Pancreas (tissue), 10 donors: ENCODE measurements around the gene SMIM28. TPM values are rescaled to one million over a fixed set of nuclear protein-coding genes. Genes with fewer than 3 reads are reported as not detected.

Source experiments
- ATAC-seq, 4 donors: fragments of 200-7000 bp; cut with Tn5 transposase; one replicate each; pipeline versions ENCODE4 v1.8.0 to v1.9.1; 2020; ENCODE audit warnings: mild to moderate bottlenecking in 4 of 4, moderate library complexity in 4 of 4
- DNase-seq, 6 donors: peaks; one replicate each; pipeline ENCODE4 v3.0.0-alpha.2; 2020
- FAIRE-seq: peaks from 2 replicates; lab custom pipeline; 2012; peaks lifted over from hg19 to GRCh38; lab: Jason Lieb, UNC
- H3K27ac ChIP-seq, 4 donors: fragments of 200-600 bp; sonication (generic); 1 replicate in 3 of 4; 2 replicates in 1 of 4; pipeline versions ENCODE4 v1.5.0 to v1.8.0; 2020
- H3K27me3 ChIP-seq, 4 donors: fragments of 200-600 bp; one replicate each; pipeline ENCODE4 v1.8.0; 2021
- H3K36me3 ChIP-seq, 3 donors: fragments of 200-600 bp; sonication (generic) in 1 of 3; one replicate each; pipeline versions ENCODE4 v1.5.0 to v1.8.0; 2020 to 2021
- H3K4me1 ChIP-seq, 3 donors: fragments of 200-600 bp; one replicate each; pipeline ENCODE4 v1.8.0; 2021
- H3K4me3 ChIP-seq, 4 donors: fragments of 200-600 bp; sonication (generic) in 2 of 4; one replicate each; pipeline versions ENCODE4 v1.5.0 to v1.8.0; 2020 to 2021
- H3K9me3 ChIP-seq, 4 donors: fragments of 200-600 bp; one replicate each; pipeline ENCODE4 v1.8.0; 2021
- CTCF ChIP-seq, 4 donors: fragments of 200-600 bp; sonication (generic) in 3 of 4; IDR thresholded peaks; one replicate each; pipeline versions ENCODE4 v1.5.0 to v1.8.0; 2021; ENCODE audit warnings: antibody characterized with exemption in 4 of 4
- WGBS, 2 donors: extraction: QIAGEN DNeasy Blood & Tissue Kit; methylation state at CpG; one replicate each; pipeline ENCODE4 v1.1.7; 2013; 5-methylcytosine and 5-hydroxymethylcytosine counted together
- intact Hi-C, 3 donors: fragments of 100-400 bp; cut with DNase I; formaldehyde crosslinking; loops; one replicate each; pipeline versions ENCODE4 v1.11.1 to v1.14.2; 2022
- polyA plus RNA-seq, 2 donors: library from polyadenylated mRNA; stranded (reverse); fragments of 200-250 nt; gene quantifications; one replicate each; pipeline ENCODE4 v1.2.3, GENCODE V29; 2013
- total RNA-seq, 6 donors: library from RNA; stranded (reverse); fragmentation: NEBNext Ultra II Directional in 4 of 6; extraction: Animal tissue kit (Norgen Biotek cat#: 25700) in 4 of 6; gene quantifications; one replicate each; pipeline versions ENCODE4 v1.2.1 to v1.2.4, GENCODE V29; 2021 to 2023
- donor health status: healthy with polysubstance abuse.
- donor health status: DM: no; HTN: no; CAD: no; lungs with moderate emphysema.
- donor health status: DM: no; HTN: no; CAD: no.
- donor health status: control.
- donor health status: control.
- donor health status: Bipolar disorder and iron deficiency.
- donor health status: DM: yes; HTN: yes; CAD: no.
- donor health status: DM: no; HTN: no; CAD: no.
- donor health status: DM: no; HTN: no; CAD: no.
- donor health status: DM: yes; HTN: yes; CAD: no.

SMIM28 gene
- total and polyA plus RNA-seq, 8 donors = not detected

GRCh38 chr6:138396709-138397108 lies 19.0 kb downstream of the SMIM28 start:
- WGBS, 2 donors = 87 to 88% methylated on average over 5 of the region's 5 CpGs
- intact Hi-C loops = no loop called here
- no peak for TF ChIP-seq CTCF (IDR thresholded peaks at IDR 0.05)
- H3K36me3 ChIP-seq = no peaks in the 10 kb centered on the region
- no peaks in the 10 kb centered on the region for H3K27me3 ChIP-seq
- DNase-seq = no peak
- FAIRE-seq = no peak
- no peak overlapping the region for H3K4me3 ChIP-seq
- no peaks in the 10 kb centered on the region for H3K4me1 ChIP-seq
- no peaks in the 10 kb centered on the region for H3K9me3 ChIP-seq
- ATAC-seq = no peak
- no peak overlapping the region for H3K27ac ChIP-seq

- intact Hi-C loops = no loop called here
- Histone ChIP-seq H3K27me3 (no peaks in the 10 kb centered on the region), H3K4me3 (no peak overlapping the region), H3K27ac (no peak overlapping the region), H3K9me3 (no peaks in the 10 kb centered on the region), H3K4me1 (no peaks in the 10 kb centered on the region), H3K36me3 (no peaks in the 10 kb centered on the region)
- TF ChIP-seq CTCF (IDR thresholded peaks at IDR 0.05) = no peak
- ATAC-seq = no peak
- no peak for FAIRE-seq
- no peak for DNase-seq
- 75 to 77% methylated on average over 8 of the region's 8 CpGs for WGBS, 2 donors
Measured at GRCh38 chr6:138397128-138398122, 19.7 kb downstream of the SMIM28 start.

GRCh38 chr6:138400326-138400725 lies 22.6 kb downstream of the SMIM28 start:
- Histone ChIP-seq H3K4me1 (peaks cover 0 to 2% (median 2%) of the 10 kb centered on the region in 3 donors), H3K36me3 (no peaks in the 10 kb centered on the region), H3K27me3 (no peaks in the 10 kb centered on the region), H3K4me3 (no peak overlapping the region), H3K9me3 (no peaks in the 10 kb centered on the region), H3K27ac (no peak overlapping the region)
- DNase-seq (no peak), FAIRE-seq (no peak), ATAC-seq (no peak)
- TF ChIP-seq CTCF (IDR thresholded peaks at IDR 0.05) = no peak
- 69 to 77% methylated on average over 3 of the region's 3 CpGs for WGBS, 2 donors
- intact Hi-C loops = no loop called here

- H3K27ac ChIP-seq = no peak overlapping the region
- peak in 1 of 6 donors; percentile 51 for DNase-seq
- peaks cover 0 to 7% (median 4%) of the 10 kb centered on the region in 3 donors for H3K36me3 ChIP-seq
- no peak overlapping the region for H3K4me3 ChIP-seq
- H3K4me1 ChIP-seq = peaks cover 0 to 11% (median 7%) of the 10 kb centered on the region in 3 donors
- no peaks in the 10 kb centered on the region for H3K27me3 ChIP-seq
- WGBS, 2 donors = 93% methylated on average over 14 of the region's 14 CpGs
- H3K9me3 ChIP-seq = no peaks in the 10 kb centered on the region
- ATAC-seq = no peak
- no peak for TF ChIP-seq CTCF (IDR thresholded peaks at IDR 0.05)
- FAIRE-seq = no peak
- intact Hi-C loops = no loop called here
Measured at GRCh38 chr6:138401960-138402837, 24.5 kb downstream of the SMIM28 start.
